Measurements from ENCODE around the gene MYLK3.

MYLK3 gene

DNA sequence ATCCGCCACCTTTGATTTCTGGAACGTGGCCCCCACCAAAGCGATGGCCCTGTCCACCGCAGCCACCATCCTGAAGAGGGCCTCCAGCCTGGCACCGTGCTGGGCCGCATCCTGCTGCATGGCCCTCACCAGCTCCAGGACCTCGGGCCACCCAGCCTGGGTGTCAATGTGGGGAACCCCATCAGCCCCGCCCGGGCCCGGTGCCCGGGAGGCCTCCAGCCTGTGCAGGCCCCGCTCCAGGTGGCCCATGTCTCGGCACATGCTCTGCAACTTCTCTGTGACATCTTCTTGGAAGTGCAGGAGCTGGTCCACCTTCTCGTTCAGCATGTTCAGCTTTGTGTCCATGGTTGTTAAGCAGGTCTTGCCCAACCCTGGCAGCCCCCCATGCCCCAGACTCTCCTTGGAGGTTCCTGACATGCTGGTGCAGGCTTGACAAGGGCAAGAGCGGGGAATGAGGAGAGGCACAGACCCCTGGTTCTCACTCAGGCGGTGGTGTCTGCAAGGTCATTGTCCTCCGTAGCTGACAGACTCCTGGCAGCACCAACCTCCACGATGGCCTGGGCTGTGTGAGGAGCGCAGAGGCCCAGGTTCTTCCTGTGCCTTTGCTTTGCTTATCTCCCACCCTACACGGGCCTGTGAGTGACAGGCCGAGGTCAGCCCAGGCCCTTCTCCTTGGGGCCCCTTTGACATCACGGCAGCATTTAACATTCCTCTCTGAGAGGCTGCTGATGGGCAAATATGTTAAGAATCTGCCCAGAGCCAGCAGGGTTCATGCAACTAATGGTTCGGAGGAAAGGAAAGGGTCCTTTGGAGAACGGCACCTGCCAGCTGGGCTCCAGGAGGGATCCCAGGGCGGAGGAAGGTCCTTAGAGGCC is at the start of gene MYLK3:
Gene MYLK3, minus strand, starts transcription at position 568 of the 875 bp plus-strand sequence. Its CDS starts 151 bp downstream, at position 417.
- DNase-seq (ENCODE audit: low read depth), result no peak
- TF ChIP-seq, protein P1, sequence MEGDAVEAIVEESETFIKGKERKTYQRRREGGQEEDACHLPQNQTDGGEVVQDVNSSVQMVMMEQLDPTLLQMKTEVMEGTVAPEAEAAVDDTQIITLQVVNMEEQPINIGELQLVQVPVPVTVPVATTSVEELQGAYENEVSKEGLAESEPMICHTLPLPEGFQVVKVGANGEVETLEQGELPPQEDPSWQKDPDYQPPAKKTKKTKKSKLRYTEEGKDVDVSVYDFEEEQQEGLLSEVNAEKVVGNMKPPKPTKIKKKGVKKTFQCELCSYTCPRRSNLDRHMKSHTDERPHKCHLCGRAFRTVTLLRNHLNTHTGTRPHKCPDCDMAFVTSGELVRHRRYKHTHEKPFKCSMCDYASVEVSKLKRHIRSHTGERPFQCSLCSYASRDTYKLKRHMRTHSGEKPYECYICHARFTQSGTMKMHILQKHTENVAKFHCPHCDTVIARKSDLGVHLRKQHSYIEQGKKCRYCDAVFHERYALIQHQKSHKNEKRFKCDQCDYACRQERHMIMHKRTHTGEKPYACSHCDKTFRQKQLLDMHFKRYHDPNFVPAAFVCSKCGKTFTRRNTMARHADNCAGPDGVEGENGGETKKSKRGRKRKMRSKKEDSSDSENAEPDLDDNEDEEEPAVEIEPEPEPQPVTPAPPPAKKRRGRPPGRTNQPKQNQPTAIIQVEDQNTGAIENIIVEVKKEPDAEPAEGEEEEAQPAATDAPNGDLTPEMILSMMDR (IDR thresholded peaks at IDR 0.05; ENCODE audit: low read depth, low read length, missing control alignments), result no peak
- no peak within 1 kb of the TSS for H3K4me3 ChIP-seq (ENCODE audit: low read depth, low read length)

DNA sequence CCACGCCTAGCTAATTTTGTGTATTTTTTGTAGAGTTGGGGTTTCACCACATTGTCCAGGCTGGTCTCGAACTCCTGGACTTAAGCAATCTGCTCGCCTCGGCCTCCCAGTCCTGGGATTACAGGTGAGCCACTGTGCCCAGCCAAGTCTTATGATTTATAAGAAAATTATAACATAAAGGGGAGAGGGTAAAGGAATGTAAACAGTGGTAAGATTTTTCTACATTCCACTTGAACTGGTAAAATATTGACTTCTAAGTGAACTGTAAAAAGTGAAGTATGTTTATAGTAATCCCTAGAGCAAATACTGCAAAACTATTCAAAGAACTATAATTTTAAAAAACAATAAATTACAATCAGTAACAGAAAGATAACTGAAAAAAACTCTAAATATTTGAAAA is 49.4 kb upstream of the MYLK3 start:
- TF ChIP-seq, protein P1 (IDR thresholded peaks at IDR 0.05; ENCODE audit: low read depth, low read length, missing control alignments), result no peak
- DNase-seq (ENCODE audit: low read depth), result no peak
- H3K4me3 ChIP-seq (ENCODE audit: low read depth, low read length), result no peak overlapping the region

GRCh38 chr16:46796764-46797269 is 48.7 kb upstream of the MYLK3 start:
- no peak overlapping the region for H3K4me3 ChIP-seq (ENCODE audit: low read depth, low read length)
- TF ChIP-seq, protein P1 (IDR thresholded peaks at IDR 0.05; ENCODE audit: low read depth, low read length, missing control alignments), result no peak
- no peak for DNase-seq (ENCODE audit: low read depth)

GRCh38 chr16:46793841-46794240 is 45.7 kb upstream of the MYLK3 start:
- DNase-seq (ENCODE audit: low read depth), result no peak
- TF ChIP-seq, protein P1 (IDR thresholded peaks at IDR 0.05; ENCODE audit: low read depth, low read length, missing control alignments), result no peak
- no peak overlapping the region for H3K4me3 ChIP-seq (ENCODE audit: low read depth, low read length)

- DNase-seq (ENCODE audit: low read depth), result no peak
- H3K4me3 ChIP-seq (ENCODE audit: low read depth, low read length), result peak overlapping the region; percentile 74; the same call in 1 of the 2 replicates
- TF ChIP-seq, protein P1 (IDR thresholded peaks at IDR 0.05; ENCODE audit: low read depth, low read length, missing control alignments), result no peak
Observed at GRCh38 chr16:46790599-46791270, 42.6 kb upstream of the MYLK3 start.

- TF ChIP-seq, protein P1 (IDR thresholded peaks at IDR 0.05; ENCODE audit: low read depth, low read length, missing control alignments), result no peak
- DNase-seq (ENCODE audit: low read depth), result no peak
- H3K4me3 ChIP-seq (ENCODE audit: low read depth, low read length), result peak overlapping the region; percentile 74
Observed at GRCh38 chr16:46789499-46790414, 41.6 kb upstream of the MYLK3 start.

All from GM12864 (cell line).